KG1 (cell line): Measurements from ENCODE around the gene MORF4L1.
"Not testable (repeated sequence)": the region's sequence is repeated elsewhere in the genome, so short reads cannot be mapped to it uniquely, and the experiment has no call there.

Experiments used
- DNase-seq: peaks from one replicate; lab custom pipeline; 2025; lab: John Stamatoyannopoulos, UW

Gene MORF4L1

GRCh38 chr15:78859971-78860719 is 12.5 kb upstream of the MORF4L1 start:
- DNase-seq = peak; percentile 80

DNA sequence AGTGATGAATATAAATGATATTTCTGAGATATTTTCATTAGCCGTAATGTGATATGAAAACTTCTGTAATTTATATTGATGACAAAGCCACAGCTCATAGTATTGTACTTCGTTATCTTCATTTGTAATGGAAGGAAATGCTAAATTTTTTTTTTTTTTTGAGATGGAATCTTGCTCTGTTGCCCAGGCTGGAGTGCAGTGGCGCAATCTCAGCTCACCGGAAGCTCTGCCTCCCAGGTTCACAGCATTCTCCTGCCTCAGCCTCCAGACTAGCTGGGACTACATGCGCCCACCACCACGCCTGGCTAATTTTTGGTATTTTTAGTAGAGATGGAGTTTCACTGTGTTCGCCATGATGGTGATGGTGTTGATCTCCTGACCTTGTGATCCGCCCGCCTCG is 7.1 kb upstream of the MORF4L1 start:
- DNase-seq = not testable (repeated sequence)

- not testable (repeated sequence) for DNase-seq
These were observed 6.7 kb upstream of the MORF4L1 start for GRCh38 chr15:78866031-78866430.

- DNase-seq = no peak
These were observed 5.9 kb upstream of the MORF4L1 start for GRCh38 chr15:78866803-78867202.

DNA sequence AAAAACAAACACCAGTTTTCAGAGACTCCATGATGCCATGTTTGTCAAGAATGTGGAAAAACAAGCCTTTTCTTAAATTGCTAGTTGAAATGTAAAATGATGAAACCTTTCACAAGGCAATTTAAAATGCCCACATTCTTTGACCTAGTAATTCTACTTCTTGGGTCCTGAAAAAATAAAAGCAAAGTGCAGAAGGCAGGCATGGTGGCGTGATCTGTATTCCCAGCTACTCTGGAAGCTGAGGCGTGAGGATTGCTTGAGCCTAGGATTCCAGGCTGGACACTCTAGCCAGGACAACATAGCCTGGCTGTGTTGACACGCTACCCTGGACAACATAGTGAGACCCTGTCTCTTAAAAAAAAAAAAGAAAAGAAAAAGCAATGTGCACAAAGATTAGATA is 4.3 kb upstream of the MORF4L1 start:
- no peak for DNase-seq

DNA sequence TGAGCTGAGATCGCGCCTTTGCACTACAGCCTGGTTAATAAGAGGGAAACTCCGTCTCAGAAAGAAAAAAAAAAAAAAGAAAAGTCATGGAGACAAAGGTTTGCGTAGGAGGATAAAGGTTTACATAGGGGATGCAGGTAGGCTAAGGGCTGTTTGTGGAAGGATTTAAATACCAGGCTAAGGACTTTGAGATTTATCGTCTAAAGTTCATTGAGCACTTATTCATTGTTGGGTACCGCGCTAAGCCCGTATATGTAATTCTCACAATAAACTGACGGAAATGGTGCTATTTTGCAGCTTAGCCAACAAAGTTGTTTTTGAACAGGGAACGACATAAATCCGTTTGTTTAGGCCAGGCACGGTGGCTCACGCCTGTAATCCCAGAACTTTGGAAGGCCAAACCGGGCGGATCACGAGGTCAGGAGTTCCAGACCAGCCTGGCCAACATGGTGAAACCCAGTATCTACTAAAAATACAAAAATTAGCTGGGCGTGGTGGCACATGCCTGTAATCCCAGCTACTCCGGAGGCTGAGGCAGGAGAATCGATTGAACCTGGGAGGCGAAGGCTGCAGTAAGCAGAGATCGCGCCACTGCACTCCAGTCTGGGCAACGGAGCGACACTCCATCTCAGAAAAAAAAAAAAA is 1.1 kb upstream of the MORF4L1 start:
- not testable (repeated sequence) for DNase-seq

GRCh38 chr15:78872972-78873792 is 492 bp downstream of the MORF4L1 start:
- peak; percentile 75 for DNase-seq

DNA sequence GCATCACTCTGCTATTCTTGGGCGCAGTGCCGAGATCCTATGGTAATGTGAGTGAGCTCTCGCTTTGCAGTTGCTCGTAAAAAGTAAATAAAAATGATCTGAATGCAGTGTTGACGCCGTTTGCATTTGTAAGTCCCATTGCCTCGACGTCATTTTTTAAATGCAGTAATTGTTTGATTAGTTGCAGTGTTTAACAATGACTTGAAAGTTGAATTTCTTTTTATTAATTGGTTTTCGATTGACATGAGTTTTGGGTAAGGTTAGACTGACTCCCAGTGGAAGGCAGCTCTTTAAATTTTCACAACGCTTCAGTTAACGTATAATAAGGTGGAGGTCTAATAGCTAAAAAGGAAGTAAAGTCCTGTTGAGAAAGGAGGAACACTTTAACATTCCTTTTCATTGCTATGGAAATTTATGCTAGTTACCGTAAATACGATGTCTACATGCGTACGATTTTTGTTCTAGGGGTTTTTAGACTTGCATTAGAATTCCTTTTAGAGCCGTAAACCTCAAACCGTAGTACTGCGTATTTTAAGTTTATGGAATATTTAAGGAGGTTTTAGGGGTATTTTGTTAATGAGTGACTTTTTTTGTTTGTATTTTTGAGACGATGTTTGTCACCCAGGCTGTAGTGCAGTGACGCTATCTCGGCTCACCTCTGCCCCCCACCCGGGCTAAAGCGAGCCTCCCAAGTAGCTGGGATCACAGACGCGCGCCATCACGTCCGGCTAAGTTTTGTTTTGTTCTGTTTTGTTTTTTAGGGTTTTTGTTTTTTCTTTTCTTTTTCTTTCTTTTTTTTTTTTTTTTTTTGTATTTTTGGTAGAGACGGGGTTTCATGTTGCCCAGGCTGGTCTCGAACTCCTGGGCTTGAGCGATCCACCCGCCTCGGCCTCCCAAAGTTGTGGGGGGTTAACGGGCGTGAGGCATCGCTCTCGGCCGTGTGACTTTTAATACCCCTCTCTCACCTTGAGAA is 1.4 kb downstream of the MORF4L1 start:
- no peak for DNase-seq

DNA sequence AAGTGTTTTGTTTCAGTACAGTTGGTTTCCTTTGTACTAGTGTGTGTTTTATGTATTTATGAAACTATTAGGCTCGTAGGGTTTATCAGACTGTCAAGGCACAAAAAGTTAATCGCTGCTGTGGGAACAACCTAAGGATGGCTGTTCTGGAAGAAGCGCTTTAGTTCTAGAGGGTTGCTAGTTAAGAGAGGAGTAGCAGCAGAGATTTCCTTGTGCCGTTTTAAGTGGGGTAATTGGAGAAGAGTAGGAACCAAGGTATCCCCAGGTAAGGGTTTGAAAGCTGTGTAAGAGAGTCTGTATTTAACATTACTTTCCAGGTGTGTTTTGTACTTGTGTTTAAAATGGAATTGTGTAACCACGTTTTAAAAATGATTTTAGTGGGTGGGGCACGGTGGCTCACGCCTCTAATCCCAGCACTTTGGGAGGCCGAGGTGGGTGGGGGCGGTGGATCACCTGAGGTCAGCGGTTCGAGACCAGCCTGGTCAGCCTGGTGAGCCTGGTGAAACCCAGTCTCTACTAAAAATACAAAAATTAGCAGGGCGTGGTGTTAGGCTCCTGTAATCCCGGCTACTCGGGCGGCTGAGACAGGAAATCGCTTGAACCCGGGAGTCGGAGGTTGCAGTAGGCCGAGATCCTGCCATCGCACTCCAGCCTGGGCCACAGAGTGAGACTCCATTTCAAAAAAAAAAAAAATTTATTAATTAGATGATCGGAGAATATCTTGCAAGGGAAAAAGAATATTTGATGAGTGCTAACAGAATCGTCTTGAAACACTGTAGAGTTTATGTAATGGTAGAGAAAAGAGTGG is 2.6 kb downstream of the MORF4L1 start:
- DNase-seq = no peak

DNA sequence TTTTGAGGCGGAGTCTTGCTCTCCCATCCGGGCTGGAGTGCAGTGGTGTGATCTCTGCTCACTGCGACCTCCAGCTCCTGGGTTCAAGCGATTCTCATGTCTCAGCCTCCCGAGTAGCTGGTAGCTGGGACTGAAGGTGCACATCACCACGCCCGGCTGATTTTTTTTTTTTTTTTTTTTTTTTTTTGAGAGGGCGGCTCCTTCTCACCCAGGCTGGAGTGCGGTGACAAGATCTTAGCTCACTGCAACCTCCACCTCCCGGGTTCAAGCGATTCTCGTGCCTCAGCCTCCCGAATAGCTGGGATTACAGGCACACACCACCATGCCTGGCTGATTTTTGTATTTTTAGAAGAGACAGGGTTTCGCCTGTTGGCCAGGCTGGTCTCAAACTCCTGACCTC is 4.3 kb downstream of the MORF4L1 start:
- not testable (repeated sequence) for DNase-seq

DNA sequence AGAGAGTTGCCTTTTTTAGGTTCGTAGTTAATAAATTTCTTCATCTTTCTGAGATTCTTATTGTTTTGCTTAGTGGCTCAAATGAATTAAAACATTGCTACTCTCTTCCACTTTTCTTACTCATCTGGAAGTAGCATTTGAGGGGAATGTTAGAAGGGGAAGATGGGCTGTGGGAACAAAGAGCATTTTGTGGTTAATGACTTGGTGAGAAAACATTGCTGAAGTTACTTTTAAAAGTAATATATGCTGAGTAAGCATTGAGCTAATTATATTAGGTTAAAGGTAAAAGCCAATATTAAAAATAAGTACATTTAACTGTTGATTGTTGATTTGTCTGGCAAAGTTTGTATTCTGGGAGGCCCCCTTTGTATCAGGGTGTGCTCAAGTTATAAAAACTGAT is 5.7 kb downstream of the MORF4L1 start:
- DNase-seq = no peak

DNA sequence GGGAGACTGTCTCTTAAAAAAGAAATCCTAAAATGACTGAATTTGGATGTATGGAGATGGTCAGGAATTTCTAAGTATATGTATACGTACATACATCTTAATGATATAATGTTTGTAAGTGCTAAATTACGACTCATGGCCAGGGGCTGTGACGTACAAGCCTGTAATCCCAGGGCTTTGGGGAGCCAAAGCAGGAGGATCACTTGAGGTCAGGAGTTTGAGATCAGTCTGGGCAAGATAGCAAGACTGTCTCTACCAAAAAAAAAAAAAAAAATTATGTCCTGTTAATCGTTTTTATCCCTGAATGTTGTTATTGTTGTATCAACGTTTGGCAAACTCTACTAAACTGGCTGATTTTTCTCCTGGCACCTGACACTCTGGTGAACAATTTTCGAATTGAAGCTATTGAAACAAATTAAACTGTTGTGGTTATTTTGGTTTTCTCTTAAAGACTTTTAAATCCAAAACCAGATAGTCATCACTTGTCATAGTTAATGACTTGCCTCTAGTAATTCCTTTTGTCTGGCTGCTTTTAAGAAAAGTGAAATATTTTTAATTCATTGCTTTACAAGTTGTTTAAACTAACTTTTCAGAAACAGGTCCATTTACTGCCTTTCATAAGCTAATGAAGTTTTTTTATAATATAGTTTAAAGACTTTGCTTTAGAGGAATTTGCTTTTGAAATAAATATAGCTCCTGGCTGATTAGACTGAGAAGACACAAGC is 7.0 kb downstream of the MORF4L1 start:
- DNase-seq = no peak

DNA sequence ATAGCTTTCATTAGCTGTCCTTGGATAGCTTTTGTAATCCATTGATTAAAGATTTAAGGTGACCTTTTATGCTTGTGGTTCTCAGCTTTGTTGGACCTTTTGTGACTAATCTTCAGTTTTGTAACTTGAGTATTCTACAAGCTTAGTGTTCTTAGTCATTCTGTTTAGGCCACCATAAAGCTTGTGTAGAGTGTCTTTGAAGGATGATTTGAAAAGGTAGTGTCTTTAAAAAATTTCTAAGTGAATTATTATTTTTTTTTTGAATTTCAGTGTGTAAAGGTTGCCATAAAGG is 7.5 kb downstream of the MORF4L1 start:
- no peak for DNase-seq

GRCh38 chr15:78880813-78881212 is 8.1 kb downstream of the MORF4L1 start:
- no peak for DNase-seq

DNA sequence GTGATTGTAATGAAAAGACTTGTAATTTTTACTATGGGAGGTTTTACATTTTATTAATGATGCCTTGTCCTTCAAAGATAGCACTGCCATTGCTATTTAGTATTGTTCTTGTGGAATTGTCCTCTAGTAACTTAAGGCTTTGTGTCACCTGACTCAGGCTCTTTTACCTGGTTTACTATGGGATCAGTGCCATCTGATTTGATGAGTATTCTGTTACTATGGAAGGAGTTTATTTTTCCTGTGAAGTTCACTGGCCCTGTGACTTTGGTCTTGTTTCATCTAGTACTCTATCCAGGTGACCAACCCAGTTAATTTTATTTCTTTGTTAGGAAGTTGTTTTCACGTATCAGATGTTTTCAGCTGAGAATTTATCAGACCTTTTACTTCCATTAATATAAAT is 9.0 kb downstream of the MORF4L1 start:
- no peak for DNase-seq

GRCh38 chr15:78889000-78889399 is 16.3 kb downstream of the MORF4L1 start:
- no peak for DNase-seq

DNA sequence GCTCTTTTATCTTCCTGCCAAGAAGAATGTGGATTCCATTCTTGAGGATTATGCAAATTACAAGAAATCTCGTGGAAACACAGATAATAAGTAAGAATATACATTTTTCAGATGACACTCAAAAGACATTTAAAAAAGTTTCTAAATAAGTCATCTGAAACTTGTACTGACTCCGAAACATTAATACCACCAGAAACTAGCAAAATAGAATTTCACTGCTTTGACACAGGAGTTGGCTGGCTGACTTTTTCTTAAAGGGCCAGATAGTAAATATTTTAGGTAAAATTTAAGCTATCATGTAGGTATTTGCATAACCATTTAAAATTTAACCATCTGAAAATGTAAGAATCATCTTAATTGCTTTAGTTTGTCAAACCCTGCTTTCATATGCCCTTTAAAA is 20.8 kb downstream of the MORF4L1 start:
- DNase-seq = no peak

DNA sequence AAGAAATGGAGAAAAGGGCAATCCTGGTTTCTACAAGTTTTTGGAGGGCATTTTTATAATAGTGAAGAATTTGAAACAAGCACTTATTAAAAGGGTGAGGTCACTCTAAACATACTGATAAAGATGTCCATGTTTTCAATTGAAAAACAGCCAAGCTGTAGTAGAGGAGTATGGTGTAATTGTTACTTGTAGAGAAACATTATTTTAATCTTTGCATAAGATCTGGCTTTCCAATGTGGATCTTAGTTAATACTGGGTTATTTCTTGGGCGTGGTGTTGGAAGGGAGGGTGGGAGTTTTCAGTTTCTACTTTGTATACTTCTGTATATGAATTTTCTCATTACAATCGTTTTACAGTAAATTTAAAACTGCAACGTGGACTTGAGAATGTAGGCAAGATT is 22.8 kb downstream of the MORF4L1 start:
- DNase-seq = no peak

DNA sequence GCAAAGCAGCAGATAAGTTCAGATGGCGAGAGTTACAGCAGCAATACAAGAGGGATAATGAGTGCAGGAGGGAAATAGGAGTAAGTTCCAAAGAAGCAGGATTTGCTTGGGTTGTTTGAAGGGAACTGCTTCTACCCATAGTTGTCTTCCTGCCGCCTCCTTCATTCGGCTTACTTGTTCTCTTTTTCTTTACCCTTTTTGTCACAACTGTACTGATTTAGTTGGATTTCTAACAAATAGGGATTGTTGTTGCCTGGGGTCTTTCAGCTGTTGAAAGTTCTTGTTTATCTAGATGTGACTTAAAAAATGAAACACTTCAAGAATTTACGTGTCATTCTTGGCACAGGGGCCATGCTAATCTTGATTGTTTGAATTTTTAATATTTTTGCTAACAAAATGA is 25.9 kb downstream of the MORF4L1 start:
- no peak for DNase-seq

DNA sequence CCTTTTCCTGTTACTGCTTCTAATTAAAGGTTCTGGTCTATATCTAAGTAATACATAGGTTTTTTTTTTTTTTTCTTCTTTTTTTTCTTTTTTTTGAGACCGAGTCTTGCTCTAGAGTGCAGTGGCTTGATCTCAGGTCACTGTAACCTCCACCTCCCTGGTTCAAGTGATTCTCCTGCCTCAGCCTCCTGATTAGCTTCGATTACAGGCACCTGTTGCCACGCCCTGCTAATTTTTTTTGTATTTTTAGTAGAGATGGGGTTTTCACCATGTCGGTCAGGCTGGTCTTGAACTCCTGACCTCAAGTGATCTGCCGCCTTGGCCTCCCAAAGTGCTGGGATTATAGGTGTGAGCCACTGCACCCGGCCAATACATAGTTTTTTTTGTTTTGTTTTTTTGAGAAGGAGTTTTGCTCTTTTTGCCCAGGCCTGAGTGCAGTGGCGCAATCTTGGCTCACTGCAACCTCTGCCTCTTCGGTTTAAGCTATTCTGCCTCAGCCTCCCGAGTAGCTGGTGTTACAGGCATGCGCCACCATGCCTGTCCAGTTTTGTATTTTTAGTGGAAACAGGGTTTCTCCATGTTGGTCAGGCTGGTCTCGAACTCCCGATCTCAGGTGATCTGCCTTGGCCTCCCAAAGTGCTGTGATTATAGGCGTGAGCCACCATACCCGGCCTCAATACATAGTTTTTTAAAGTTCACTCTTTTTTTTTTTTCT is 28.3 kb downstream of the MORF4L1 start:
- DNase-seq = not testable (repeated sequence)
